Upper lobe of left lung (tissue), 4 donors: ENCODE data around the gene SYNJ2.

Experiments used
- EP300 ChIP-seq, 4 donors: sonication (generic); formaldehyde crosslinking; IDR thresholded peaks; one replicate each; pipeline ENCODE4 v1.5.1; 2017; ENCODE audit warnings: antibody characterized with exemption in 4 of 4, control low read depth in 2 of 4
- POLR2A ChIP-seq, 4 donors: fragments of 450-650 bp; IDR thresholded peaks; one replicate each; pipeline ENCODE4 v1.5.1; 2016 to 2017; ENCODE audit warnings: antibody characterized with exemption in 4 of 4, mild to moderate bottlenecking in 2 of 4
- POLR2AphosphoS5 ChIP-seq, 2 donors: sonication (generic); formaldehyde crosslinking; IDR thresholded peaks; one replicate each; pipeline ENCODE4 v1.5.1; 2017; ENCODE audit warnings: antibody characterized with exemption in 2 of 2
- TF ChIP-seq, protein P1 (sequence below), 6 experiments: fragments of 450-650 bp in 4 of 6; fragments of 200-600 bp in 2 of 6; sonication (generic) in 2 of 6; IDR thresholded peaks; one replicate each; pipeline ENCODE4 v1.5.1; 2016 to 2019; ENCODE audit warnings: antibody characterized with exemption in 6 of 6

DNA sequence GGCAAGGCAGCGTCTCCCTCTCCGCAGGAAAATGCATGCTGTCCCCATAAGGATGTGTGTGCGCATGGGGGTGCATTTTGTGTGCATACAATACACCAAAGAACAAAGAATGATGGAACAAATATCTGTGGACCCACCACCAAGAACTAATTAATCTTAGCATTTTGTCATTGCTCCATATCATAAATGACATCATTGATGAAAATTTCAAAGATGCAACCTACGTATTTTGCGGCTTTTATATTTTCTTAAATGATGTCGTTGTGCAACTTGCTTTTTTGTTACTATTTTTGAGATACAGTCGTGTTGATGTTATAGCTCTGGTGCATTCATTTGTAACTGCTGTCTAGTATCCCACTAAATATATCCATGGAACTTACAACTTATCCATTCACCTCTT, 96.7 kb downstream of the SYNJ2 start:
- TF ChIP-seq, protein P1, sequence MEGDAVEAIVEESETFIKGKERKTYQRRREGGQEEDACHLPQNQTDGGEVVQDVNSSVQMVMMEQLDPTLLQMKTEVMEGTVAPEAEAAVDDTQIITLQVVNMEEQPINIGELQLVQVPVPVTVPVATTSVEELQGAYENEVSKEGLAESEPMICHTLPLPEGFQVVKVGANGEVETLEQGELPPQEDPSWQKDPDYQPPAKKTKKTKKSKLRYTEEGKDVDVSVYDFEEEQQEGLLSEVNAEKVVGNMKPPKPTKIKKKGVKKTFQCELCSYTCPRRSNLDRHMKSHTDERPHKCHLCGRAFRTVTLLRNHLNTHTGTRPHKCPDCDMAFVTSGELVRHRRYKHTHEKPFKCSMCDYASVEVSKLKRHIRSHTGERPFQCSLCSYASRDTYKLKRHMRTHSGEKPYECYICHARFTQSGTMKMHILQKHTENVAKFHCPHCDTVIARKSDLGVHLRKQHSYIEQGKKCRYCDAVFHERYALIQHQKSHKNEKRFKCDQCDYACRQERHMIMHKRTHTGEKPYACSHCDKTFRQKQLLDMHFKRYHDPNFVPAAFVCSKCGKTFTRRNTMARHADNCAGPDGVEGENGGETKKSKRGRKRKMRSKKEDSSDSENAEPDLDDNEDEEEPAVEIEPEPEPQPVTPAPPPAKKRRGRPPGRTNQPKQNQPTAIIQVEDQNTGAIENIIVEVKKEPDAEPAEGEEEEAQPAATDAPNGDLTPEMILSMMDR (IDR thresholded peaks at IDR 0.05), result no peak
- TF ChIP-seq POLR2AphosphoS5 (IDR thresholded peaks at IDR 0.05), result no peak
- no peak for TF ChIP-seq EP300 (IDR thresholded peaks at IDR 0.05)
- no peak for TF ChIP-seq POLR2A (IDR thresholded peaks at IDR 0.05)
